Karpas-422 (cell line): Measurements from ENCODE around the gene CD320. TPM values are rescaled to one million over a fixed set of nuclear protein-coding genes. Genes with fewer than 3 reads are reported as not detected.
"Not testable (repeated sequence)": the region's sequence is repeated elsewhere in the genome, so short reads cannot be mapped to it uniquely, and the experiment has no call there.

Source experiments
- DNase-seq: peaks from one replicate; pipeline ENCODE4 v3.0.0-alpha.2; 2015
- H2AFZ ChIP-seq: fragments of 200-600 bp; sonication (generic); 2 replicates; pipeline ENCODE4 v1.6.1; 2014; ENCODE audit warnings: antibody characterized with exemption, low read length, mixed read lengths
- H3K27ac ChIP-seq: fragments of 200-600 bp; sonication (generic); 2 replicates; pipeline ENCODE4 v1.5.1; 2014; ENCODE audit warnings: mild to moderate bottlenecking, low read length, moderate library complexity
- H3K27me3 ChIP-seq: fragments of 200-600 bp; sonication (generic); 2 replicates; pipeline ENCODE4 v1.6.1; 2014; ENCODE audit warnings: low read length, mixed read lengths
- H3K36me3 ChIP-seq: fragments of 200-600 bp; sonication (generic); 2 replicates; pipeline ENCODE4 v1.6.1; 2014; ENCODE audit warnings: low read length, mixed read lengths; ENCODE audit not compliant: insufficient read depth
- H3K4me1 ChIP-seq: fragments of 200-600 bp; sonication (generic); 2 replicates; pipeline ENCODE4 v1.6.1; 2014; ENCODE audit warnings: mild to moderate bottlenecking, low read length, mixed read lengths
- H3K4me2 ChIP-seq: fragments of 200-600 bp; sonication (generic); 2 replicates; pipeline ENCODE4 v1.6.1; 2014; ENCODE audit warnings: low read length, low read depth, mild to moderate bottlenecking; ENCODE audit not compliant: poor library complexity, severe bottlenecking
- H3K4me3 ChIP-seq: fragments of 200-600 bp; sonication (generic); 2 replicates; pipeline ENCODE4 v1.5.1; 2014; ENCODE audit warnings: mild to moderate bottlenecking, antibody characterized with exemption, low read length, mixed read lengths
- H3K79me2 ChIP-seq: fragments of 200-600 bp; sonication (generic); 2 replicates; pipeline ENCODE4 v1.6.1; 2014; ENCODE audit warnings: mild to moderate bottlenecking, low read length, mixed read lengths
- H3K9ac ChIP-seq: fragments of 200-600 bp; sonication (generic); 2 replicates; pipeline ENCODE4 v1.6.0; 2014; ENCODE audit warnings: low read length
- H3K9me2 ChIP-seq: fragments of 200-600 bp; sonication (generic), shearing (Covaris generic); replicated peaks from 2 replicates; pipeline ENCODE4 v1.6.0; 2014; ENCODE audit warnings: mild to moderate bottlenecking, low read length, moderate library complexity; ENCODE audit not compliant: insufficient read depth
- H3K9me3 ChIP-seq: fragments of 300-700, 200-600 bp; sonication (generic); 2 replicates; pipeline ENCODE4 v1.6.1; 2014; ENCODE audit warnings: low read length, mixed read lengths
- H4K20me1 ChIP-seq: fragments of 200-600 bp; sonication (generic); 2 replicates; pipeline ENCODE4 v1.6.1; 2014; ENCODE audit warnings: mild to moderate bottlenecking, antibody characterized with exemption, low read length, low read depth; ENCODE audit not compliant: insufficient read depth
- total RNA-seq: library from RNA; depleted of rRNA; stranded (reverse); fragments of >200 nt; shearing (Covaris generic); gene quantifications from 2 replicates; pipeline ENCODE4 v1.2.3, GENCODE V29; 2014; ENCODE audit warnings: low replicate concordance

Gene CD320
- total RNA-seq, 1 experiment from 2014 or later: 16.0 TPM

- Histone ChIP-seq H3K9ac (peak overlapping the region; percentile 86), H3K4me2 (peak overlapping the region; percentile 76), H3K9me2 (no peaks in the 10 kb centered on the region), H3K79me2 (peaks cover 29% of the 10 kb centered on the region), H3K27ac (no peak overlapping the region), H3K4me3 (peak overlapping the region; percentile 71), H4K20me1 (peaks cover 12% of the 10 kb centered on the region; the same call in 1 of the 2 replicates), H3K27me3 (no peaks in the 10 kb centered on the region), H3K36me3 (peaks cover 9% of the 10 kb centered on the region; the same call in 1 of the 2 replicates), H3K9me3 (no peaks in the 10 kb centered on the region), H2AFZ (no peak overlapping the region), H3K4me1 (peaks cover 25% of the 10 kb centered on the region)
- DNase-seq: no peak
Observed at GRCh38 chr19:8306235-8307054, 1.7 kb downstream of the CD320 start.

- H3K27ac ChIP-seq: no peak overlapping the region
- no peak for DNase-seq
Observed at GRCh38 chr19:8305798-8306197, 2.4 kb downstream of the CD320 start.

GRCh38 chr19:8304841-8305621, 3.1 kb downstream of the CD320 start:
- no peak overlapping the region for H2AFZ ChIP-seq
- H3K27me3 ChIP-seq: no peaks in the 10 kb centered on the region
- H3K4me3 ChIP-seq: no peak overlapping the region
- H3K9me3 ChIP-seq: no peaks in the 10 kb centered on the region
- H3K79me2 ChIP-seq: peaks cover 29% of the 10 kb centered on the region
- H3K4me2 ChIP-seq: no peak overlapping the region
- H3K27ac ChIP-seq: no peak overlapping the region
- no peak overlapping the region for H3K9ac ChIP-seq
- H3K4me1 ChIP-seq: peaks cover 25% of the 10 kb centered on the region
- H3K36me3 ChIP-seq: 0 out of 2 replicates have a peak, but pooled peaks cover 7% of the 10 kb centered on the region
- H3K9me2 ChIP-seq: no peaks in the 10 kb centered on the region
- peaks cover 12% of the 10 kb centered on the region; the same call in 1 of the 2 replicates for H4K20me1 ChIP-seq
- peak; percentile 65 for DNase-seq

More at GRCh38 chr19:8305798-8306197, 2.4 kb downstream of the CD320 start:
- H3K9me2 ChIP-seq: no peaks in the 10 kb centered on the region
- H2AFZ ChIP-seq: no peak overlapping the region
- H3K79me2 ChIP-seq: peaks cover 29% of the 10 kb centered on the region
- 0 out of 2 replicates have a peak, but pooled peaks cover 7% of the 10 kb centered on the region for H3K36me3 ChIP-seq
- peaks cover 12% of the 10 kb centered on the region; the same call in 1 of the 2 replicates for H4K20me1 ChIP-seq
- H3K27me3 ChIP-seq: no peaks in the 10 kb centered on the region
- no peak overlapping the region for H3K4me3 ChIP-seq
- no peaks in the 10 kb centered on the region for H3K9me3 ChIP-seq
- peak overlapping the region; percentile 76 for H3K4me2 ChIP-seq
- peaks cover 25% of the 10 kb centered on the region for H3K4me1 ChIP-seq
- no peak overlapping the region for H3K9ac ChIP-seq

GRCh38 chr19:8302734-8303133, 5.4 kb downstream of the CD320 start:
- Histone ChIP-seq H3K9me3 (no peaks in the 10 kb centered on the region), H3K4me1 (peaks cover 16% of the 10 kb centered on the region), H3K4me2 (no peak overlapping the region), H3K9ac (no peak overlapping the region), H4K20me1 (peaks cover 12% of the 10 kb centered on the region; the same call in 1 of the 2 replicates), H2AFZ (no peak overlapping the region), H3K79me2 (peaks cover 27% of the 10 kb centered on the region), H3K36me3 (0 out of 2 replicates have a peak, but pooled peaks cover 7% of the 10 kb centered on the region), H3K27me3 (no peaks in the 10 kb centered on the region), H3K27ac (no peak overlapping the region), H3K9me2 (no peaks in the 10 kb centered on the region), H3K4me3 (no peak overlapping the region)
- no peak for DNase-seq

GRCh38 chr19:8302357-8302691, 5.8 kb downstream of the CD320 start:
- no peak for DNase-seq
- H3K4me3 ChIP-seq: no peak overlapping the region

GRCh38 chr19:8291337-8291736, 16.8 kb downstream of the CD320 start:
- H2AFZ ChIP-seq, H3K36me3 ChIP-seq, H3K27ac ChIP-seq, H4K20me1 ChIP-seq, H3K27me3 ChIP-seq, DNase-seq, H3K9ac ChIP-seq, H3K4me1 ChIP-seq, H3K4me2 ChIP-seq, H3K4me3 ChIP-seq, H3K79me2 ChIP-seq, H3K9me2 ChIP-seq, H3K9me3 ChIP-seq: not testable (repeated sequence)

More at GRCh38 chr19:8302357-8302691, 5.8 kb downstream of the CD320 start:
- Histone ChIP-seq H3K79me2 (peaks cover 23% of the 10 kb centered on the region), H2AFZ (no peak overlapping the region), H3K27me3 (no peaks in the 10 kb centered on the region), H3K4me1 (peaks cover 11% of the 10 kb centered on the region), H3K9me2 (no peaks in the 10 kb centered on the region), H3K9ac (no peak overlapping the region), H3K4me2 (no peak overlapping the region), H3K27ac (no peak overlapping the region), H4K20me1 (peaks cover 12% of the 10 kb centered on the region; the same call in 1 of the 2 replicates), H3K36me3 (0 out of 2 replicates have a peak, but pooled peaks cover 7% of the 10 kb centered on the region), H3K9me3 (no peaks in the 10 kb centered on the region)

GRCh38 chr19:8276508-8276907, 31.6 kb downstream of the CD320 start:
- not testable (repeated sequence) for H3K9me2 ChIP-seq, H3K9ac ChIP-seq, DNase-seq, H3K27me3 ChIP-seq, H2AFZ ChIP-seq, H3K36me3 ChIP-seq, H3K79me2 ChIP-seq, H4K20me1 ChIP-seq, H3K4me3 ChIP-seq, H3K4me2 ChIP-seq, H3K9me3 ChIP-seq, H3K4me1 ChIP-seq, H3K27ac ChIP-seq

- DNase-seq: no peak
- Histone ChIP-seq H3K4me3 (peak overlapping the region; percentile 63), H3K9me3 (no peaks in the 10 kb centered on the region), H2AFZ (no peak overlapping the region), H3K4me1 (peaks cover 17% of the 10 kb centered on the region), H3K4me2 (peak overlapping the region; percentile 87), H3K36me3 (no peaks in the 10 kb centered on the region), H3K79me2 (no peaks in the 10 kb centered on the region), H3K9me2 (no peaks in the 10 kb centered on the region), H3K27ac (no peak overlapping the region), H3K9ac (no peak overlapping the region), H3K27me3 (no peaks in the 10 kb centered on the region), H4K20me1 (peaks cover 9% of the 10 kb centered on the region; the same call in 1 of the 2 replicates)
Observed at GRCh38 chr19:8269724-8270123, 38.4 kb downstream of the CD320 start.
